Subcutaneous adipose tissue (tissue), 4 donors: ENCODE data around the gene C1orf226. TPM values are rescaled to one million over a fixed set of nuclear protein-coding genes. Genes with fewer than 3 reads are reported as not detected.

Experiments
- CTCF ChIP-seq: fragments of 450-650 bp; IDR thresholded peaks from one replicate; pipeline ENCODE4 v1.5.1; 2016; ENCODE audit warnings: low read depth, mild to moderate bottlenecking, control low read depth, antibody characterized with exemption, moderate library complexity
- total RNA-seq, 4 donors: library from RNA; depleted of rRNA; stranded (reverse); fragments of >200 nt; gene quantifications; one replicate each; pipeline ENCODE4 v1.1.0, GENCODE V29; 2016

The C1orf226 gene
- total RNA-seq, 4 donors from 2014 or later, result 1.1 to 13.4 (median 3.1) TPM

GRCh38 chr1:162416215-162416614 lies 34.7 kb downstream of the C1orf226 start:
- no peak for TF ChIP-seq CTCF

- TF ChIP-seq CTCF, result no peak
These were observed 35.4 kb downstream of the C1orf226 start for GRCh38 chr1:162416909-162417308.

- no peak for TF ChIP-seq CTCF
These were observed 36.1 kb downstream of the C1orf226 start for GRCh38 chr1:162417650-162418049.

GRCh38 chr1:162420120-162420519 lies 38.6 kb downstream of the C1orf226 start:
- TF ChIP-seq CTCF, result no peak

GRCh38 chr1:162421258-162422164 lies 40.0 kb downstream of the C1orf226 start:
- no peak for TF ChIP-seq CTCF

GRCh38 chr1:162422662-162423375 lies 41.3 kb downstream of the C1orf226 start:
- TF ChIP-seq CTCF, result no peak

- TF ChIP-seq CTCF, result no peak
These were observed 49.1 kb downstream of the C1orf226 start for GRCh38 chr1:162430583-162430982.
